ENCODE data around the gene ZNF260.

DNA sequence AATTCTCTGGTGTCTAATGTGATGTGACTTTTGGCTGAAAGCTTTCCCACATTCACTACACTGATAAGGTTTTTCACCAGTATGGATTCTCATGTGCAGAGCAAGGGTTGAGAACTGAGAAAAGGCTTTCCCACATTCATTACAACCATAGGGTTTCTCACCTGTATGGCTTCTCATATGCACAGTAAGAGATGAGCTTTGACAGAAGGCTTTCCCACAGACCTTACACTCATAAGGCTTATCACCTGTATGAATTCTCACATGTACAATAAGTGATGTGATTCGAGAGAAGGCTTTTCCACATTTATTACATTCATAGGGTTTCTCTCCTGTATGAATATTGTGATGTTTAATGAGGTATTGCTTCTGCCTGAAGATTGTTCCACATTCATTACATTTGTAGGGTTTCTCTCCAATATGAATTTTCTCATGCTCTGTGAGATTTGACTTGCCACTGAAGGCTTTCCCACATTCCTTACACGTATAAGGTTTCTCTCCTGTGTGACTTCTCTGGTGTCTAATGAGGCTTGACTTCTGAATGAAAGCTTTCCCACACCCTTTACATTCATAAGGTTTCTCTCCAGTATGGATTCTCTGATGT lies 14.0 kb downstream of the ZNF260 start:
- no peak for TF ChIP-seq POLR2A (IDR thresholded peaks at IDR 0.05)
- TF ChIP-seq, protein P1, sequence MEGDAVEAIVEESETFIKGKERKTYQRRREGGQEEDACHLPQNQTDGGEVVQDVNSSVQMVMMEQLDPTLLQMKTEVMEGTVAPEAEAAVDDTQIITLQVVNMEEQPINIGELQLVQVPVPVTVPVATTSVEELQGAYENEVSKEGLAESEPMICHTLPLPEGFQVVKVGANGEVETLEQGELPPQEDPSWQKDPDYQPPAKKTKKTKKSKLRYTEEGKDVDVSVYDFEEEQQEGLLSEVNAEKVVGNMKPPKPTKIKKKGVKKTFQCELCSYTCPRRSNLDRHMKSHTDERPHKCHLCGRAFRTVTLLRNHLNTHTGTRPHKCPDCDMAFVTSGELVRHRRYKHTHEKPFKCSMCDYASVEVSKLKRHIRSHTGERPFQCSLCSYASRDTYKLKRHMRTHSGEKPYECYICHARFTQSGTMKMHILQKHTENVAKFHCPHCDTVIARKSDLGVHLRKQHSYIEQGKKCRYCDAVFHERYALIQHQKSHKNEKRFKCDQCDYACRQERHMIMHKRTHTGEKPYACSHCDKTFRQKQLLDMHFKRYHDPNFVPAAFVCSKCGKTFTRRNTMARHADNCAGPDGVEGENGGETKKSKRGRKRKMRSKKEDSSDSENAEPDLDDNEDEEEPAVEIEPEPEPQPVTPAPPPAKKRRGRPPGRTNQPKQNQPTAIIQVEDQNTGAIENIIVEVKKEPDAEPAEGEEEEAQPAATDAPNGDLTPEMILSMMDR (IDR thresholded peaks at IDR 0.05): no peak
